Esophagus muscularis mucosa (tissue), 4 donors: Measurements from ENCODE around the gene RAB17. TPM values are rescaled to one million over a fixed set of nuclear protein-coding genes. Genes with fewer than 3 reads are reported as not detected.
A peak's percentile ranks its signal among the peaks of the same experiment; 100 is the strongest.

Experiments
- DNase-seq: peaks from one replicate; pipeline ENCODE4 v3.0.0-alpha.2; 2017; ENCODE audit errors: extremely low spot score
- H3K27ac ChIP-seq, 4 donors: fragments of 200-600 bp; sonication (generic); replicated peaks in 1 of 4; 1 replicate in 3 of 4; 2 replicates in 1 of 4; pipeline ENCODE4 v1.5.1; 2016 to 2019; ENCODE audit warnings: mild to moderate bottlenecking in 1 of 4
- H3K27me3 ChIP-seq, 4 donors: fragments of 200-600 bp; sonication (generic); one replicate each; pipeline versions ENCODE4 v1.5.1 to v1.6.0; 2016 to 2019
- H3K36me3 ChIP-seq, 4 donors: fragments of 200-600 bp; sonication (generic); one replicate each; pipeline ENCODE4 v1.5.1; 2016 to 2019
- H3K4me1 ChIP-seq, 4 donors: fragments of 200-600 bp; sonication (generic); one replicate each; pipeline ENCODE4 v1.5.1; 2016 to 2019
- H3K4me3 ChIP-seq, 4 donors: fragments of 200-600 bp; sonication (generic); 1 replicate in 2 of 4; 2 replicates in 2 of 4; pipeline ENCODE4 v1.5.1; 2016 to 2019; ENCODE audit warnings: mild to moderate bottlenecking in 4 of 4, moderate library complexity in 1 of 4
- H3K9me3 ChIP-seq, 4 donors: fragments of 200-600 bp; sonication (generic); 1 replicate in 3 of 4; 2 replicates in 1 of 4; pipeline ENCODE4 v1.5.1; 2016 to 2019
- EP300 ChIP-seq: sonication (generic); formaldehyde crosslinking; IDR thresholded peaks from one replicate; pipeline ENCODE4 v1.6.1; 2017; ENCODE audit warnings: antibody characterized with exemption
- POLR2A ChIP-seq: fragments of 450-650 bp; IDR thresholded peaks from one replicate; pipeline ENCODE4 v1.6.1; 2017; ENCODE audit warnings: antibody characterized with exemption, moderate library complexity, mild to moderate bottlenecking, low read depth
- POLR2AphosphoS5 ChIP-seq, 2 donors: sonication (generic); formaldehyde crosslinking; IDR thresholded peaks; one replicate each; pipeline ENCODE4 v1.6.1; 2017; ENCODE audit warnings: antibody characterized with exemption in 2 of 2
- WGBS: methylation state at CpG from one replicate; pipeline ENCODE4 v1.1.5; 2018; 5-methylcytosine and 5-hydroxymethylcytosine counted together
- intact Hi-C: fragments of 100-400 bp; cut with DNase I; formaldehyde crosslinking; loops from one replicate; pipeline ENCODE4 v1.15.1; 2023
- total RNA-seq, 4 donors: library from RNA; depleted of rRNA; stranded (reverse); fragments of >200 nt; gene quantifications; one replicate each; pipeline versions ENCODE4 v1.1.0 to v1.2.1, GENCODE V29; 2016
- TF ChIP-seq, protein P1 (sequence below), 3 experiments: fragments of 200-600 bp in 2 of 3; fragments of 450-650 bp in 1 of 3; sonication (generic) in 2 of 3; IDR thresholded peaks; one replicate each; pipeline ENCODE4 v1.5.1; 2017 to 2019; ENCODE audit warnings: antibody characterized with exemption in 3 of 3, mild to moderate bottlenecking in 2 of 3, moderate library complexity in 1 of 3

Gene RAB17
- total RNA-seq, 4 donors from 2014 or later = 0.83 to 3.7 (median 1.4) TPM

DNA sequence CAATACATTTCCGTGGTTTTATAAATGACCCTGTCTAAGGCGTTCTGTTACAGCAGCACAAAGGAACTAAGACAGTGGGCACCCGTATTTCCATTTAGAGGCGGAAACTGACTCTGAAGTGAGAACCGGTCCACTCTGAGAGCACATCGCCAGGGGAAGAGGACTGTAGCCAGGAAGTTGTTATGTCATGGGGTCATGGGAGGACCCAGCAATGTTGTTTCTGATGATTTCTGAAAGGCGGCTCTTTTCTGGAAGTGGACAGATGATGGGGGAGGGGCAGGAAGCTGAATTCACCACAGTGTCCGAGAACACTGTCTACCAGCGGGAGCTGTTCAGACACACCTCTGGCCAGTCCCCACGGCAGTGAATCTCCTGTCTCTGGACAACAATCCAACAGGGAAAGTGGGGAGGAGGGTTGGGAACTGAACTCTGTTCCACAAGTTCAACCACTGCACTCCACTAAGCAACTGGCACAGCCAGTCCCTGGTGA, 34.7 kb upstream of the RAB17 start:
- 56% methylated on average over 10 of the region's 10 CpGs for WGBS
- no peak for DNase-seq
- Histone ChIP-seq H3K27ac (peak overlapping the region; percentile 18 to 92 (median 89)), H3K27me3 (no peaks in the 10 kb centered on the region), H3K4me3 (no peak overlapping the region), H3K36me3 (no peaks in the 10 kb centered on the region), H3K9me3 (no peaks in the 10 kb centered on the region), H3K4me1 (peaks cover 20 to 45% (median 43%) of the 10 kb centered on the region in 4 donors)
- intact Hi-C loops = no loop called here
- TF ChIP-seq POLR2A (no peak), POLR2AphosphoS5 (IDR thresholded peaks at IDR 0.05) (no peak), EP300 (no peak)
- TF ChIP-seq, protein P1, sequence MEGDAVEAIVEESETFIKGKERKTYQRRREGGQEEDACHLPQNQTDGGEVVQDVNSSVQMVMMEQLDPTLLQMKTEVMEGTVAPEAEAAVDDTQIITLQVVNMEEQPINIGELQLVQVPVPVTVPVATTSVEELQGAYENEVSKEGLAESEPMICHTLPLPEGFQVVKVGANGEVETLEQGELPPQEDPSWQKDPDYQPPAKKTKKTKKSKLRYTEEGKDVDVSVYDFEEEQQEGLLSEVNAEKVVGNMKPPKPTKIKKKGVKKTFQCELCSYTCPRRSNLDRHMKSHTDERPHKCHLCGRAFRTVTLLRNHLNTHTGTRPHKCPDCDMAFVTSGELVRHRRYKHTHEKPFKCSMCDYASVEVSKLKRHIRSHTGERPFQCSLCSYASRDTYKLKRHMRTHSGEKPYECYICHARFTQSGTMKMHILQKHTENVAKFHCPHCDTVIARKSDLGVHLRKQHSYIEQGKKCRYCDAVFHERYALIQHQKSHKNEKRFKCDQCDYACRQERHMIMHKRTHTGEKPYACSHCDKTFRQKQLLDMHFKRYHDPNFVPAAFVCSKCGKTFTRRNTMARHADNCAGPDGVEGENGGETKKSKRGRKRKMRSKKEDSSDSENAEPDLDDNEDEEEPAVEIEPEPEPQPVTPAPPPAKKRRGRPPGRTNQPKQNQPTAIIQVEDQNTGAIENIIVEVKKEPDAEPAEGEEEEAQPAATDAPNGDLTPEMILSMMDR (IDR thresholded peaks at IDR 0.05) = no peak

DNA sequence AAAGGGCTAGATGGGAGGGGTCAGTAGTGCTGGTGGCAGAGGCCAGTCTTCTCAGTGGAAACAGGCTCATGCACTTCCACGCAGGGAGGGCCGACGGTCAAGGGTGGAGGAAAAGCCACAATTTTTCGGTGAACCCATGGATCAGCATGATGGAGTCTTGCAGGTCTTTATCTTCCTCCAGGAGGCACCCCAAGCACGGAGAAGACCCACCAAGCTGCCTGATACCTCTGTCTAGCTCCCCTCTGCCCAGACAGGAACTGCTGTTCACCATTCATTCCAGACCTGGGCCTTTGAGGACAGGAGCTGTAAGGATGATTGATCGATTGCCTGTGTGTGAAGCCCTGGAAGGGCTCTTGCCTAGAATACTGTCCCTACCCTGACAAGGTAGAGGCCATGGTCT, 34.0 kb upstream of the RAB17 start:
- no peak for DNase-seq
- intact Hi-C loops = no loop called here
- no peak overlapping the region for H3K4me3 ChIP-seq
- peaks cover 16 to 40% (median 36%) of the 10 kb centered on the region in 4 donors for H3K4me1 ChIP-seq
- no peaks in the 10 kb centered on the region for H3K9me3 ChIP-seq
- 89% methylated on average over 6 of the region's 6 CpGs for WGBS
- peak overlapping the region in 1 of 4 donors; percentile 89 for H3K27ac ChIP-seq
- no peaks in the 10 kb centered on the region for H3K36me3 ChIP-seq
- no peaks in the 10 kb centered on the region for H3K27me3 ChIP-seq
- no peak for TF ChIP-seq POLR2A
- no peak for TF ChIP-seq POLR2AphosphoS5 (IDR thresholded peaks at IDR 0.05)
- no peak for TF ChIP-seq EP300

DNA sequence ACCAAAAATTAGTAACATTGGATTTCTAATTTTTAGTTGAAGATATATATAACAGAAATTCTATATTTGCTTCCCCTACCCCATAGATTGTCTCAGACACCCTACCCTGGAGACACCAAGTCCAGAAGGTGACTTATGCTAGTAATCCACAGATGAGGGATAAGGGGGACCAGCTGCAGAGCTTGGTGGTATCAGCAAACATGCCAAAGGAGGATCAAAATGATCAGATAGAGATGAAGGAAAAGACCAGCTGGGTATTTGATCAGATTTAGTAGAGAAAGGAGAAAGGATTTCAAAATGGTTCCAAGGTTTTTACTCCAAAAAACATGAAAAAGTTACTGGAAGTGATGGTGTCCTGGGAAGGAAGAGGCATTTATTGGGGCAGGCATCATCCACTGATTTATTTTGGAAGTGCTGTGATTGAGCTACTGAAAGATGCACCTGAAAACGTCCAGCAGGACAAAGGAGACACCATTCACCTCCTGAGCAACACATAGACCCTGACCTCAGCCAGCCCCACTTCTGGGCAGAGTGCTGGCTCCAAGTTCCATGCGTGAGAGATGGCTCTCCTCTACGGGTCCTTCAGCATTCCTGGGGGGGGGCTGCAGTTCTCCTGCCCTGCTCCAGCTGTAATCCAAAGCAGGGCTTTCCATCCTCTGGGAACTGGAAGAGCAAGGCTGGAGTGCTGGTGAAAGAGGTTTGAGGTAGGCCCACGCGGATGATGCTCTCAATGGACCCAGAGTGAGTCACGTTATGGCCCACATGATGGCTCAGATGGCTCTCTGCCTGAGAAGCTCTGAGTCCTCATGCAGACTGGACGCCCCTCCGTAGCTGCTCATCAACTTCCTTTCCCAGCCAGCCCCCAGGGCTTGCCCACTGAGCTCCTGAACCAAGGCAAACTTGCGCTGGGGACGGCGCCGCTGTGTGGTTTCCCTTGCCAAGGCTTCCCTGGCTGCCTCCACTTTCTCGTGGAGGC, 33.2 kb upstream of the RAB17 start:
- DNase-seq = no peak

DNA sequence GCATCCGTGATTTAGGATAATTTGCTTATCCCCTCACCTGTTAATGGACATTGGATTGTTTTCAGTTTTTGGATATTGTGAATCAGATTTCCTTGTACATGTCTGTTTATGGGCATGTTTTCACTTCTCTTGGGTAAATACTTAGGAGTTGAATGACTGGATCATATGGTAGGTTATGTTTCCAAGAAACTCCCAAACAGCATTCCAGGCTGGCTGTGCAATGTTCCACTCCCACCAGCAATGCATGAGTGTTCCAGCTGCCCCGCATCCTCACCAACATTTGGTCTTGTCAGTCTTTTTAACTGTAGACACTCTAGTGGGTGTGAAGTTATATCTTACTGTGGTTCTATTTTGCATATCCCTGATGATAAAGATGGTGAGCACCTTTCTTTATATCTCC, 27.9 kb upstream of the RAB17 start:
- no peak for DNase-seq
- H3K9me3 ChIP-seq = no peaks in the 10 kb centered on the region
- no peaks in the 10 kb centered on the region for H3K27me3 ChIP-seq
- 80% methylated on average over 2 of the region's 2 CpGs for WGBS
- peak overlapping the region; percentile 84 to 85 (median 84) for H3K27ac ChIP-seq
- TF ChIP-seq EP300 = no peak
- peak in 1 of 2 donors; percentile 30 for TF ChIP-seq POLR2AphosphoS5 (IDR thresholded peaks at IDR 0.05)
- TF ChIP-seq, protein P1 (IDR thresholded peaks at IDR 0.05) = no peak
- no peak for TF ChIP-seq POLR2A
- H3K4me3 ChIP-seq = no peak overlapping the region
- intact Hi-C loops = loop anchor here (10.0 kb wide), 1 partner anchor 46 kb away; no protein-coding TSS in a partner anchor
- no peaks in the 10 kb centered on the region for H3K36me3 ChIP-seq
- H3K4me1 ChIP-seq = peaks cover 39 to 56% (median 50%) of the 10 kb centered on the region in 4 donors

More for the DNA sequence above, 33.2 kb upstream of the RAB17 start:
- H3K27ac ChIP-seq = no peak overlapping the region
- peaks cover 12 to 32% (median 30%) of the 10 kb centered on the region in 4 donors for H3K4me1 ChIP-seq
- intact Hi-C loops = no loop called here
- no peak overlapping the region for H3K4me3 ChIP-seq
- no peaks in the 10 kb centered on the region for H3K9me3 ChIP-seq
- TF ChIP-seq EP300 = no peak
- TF ChIP-seq, protein P1 (IDR thresholded peaks at IDR 0.05) = no peak
- TF ChIP-seq POLR2A = no peak
- no peaks in the 10 kb centered on the region for H3K27me3 ChIP-seq
- H3K36me3 ChIP-seq = no peaks in the 10 kb centered on the region
- WGBS = 69% methylated on average over 8 of the region's 13 CpGs

DNA sequence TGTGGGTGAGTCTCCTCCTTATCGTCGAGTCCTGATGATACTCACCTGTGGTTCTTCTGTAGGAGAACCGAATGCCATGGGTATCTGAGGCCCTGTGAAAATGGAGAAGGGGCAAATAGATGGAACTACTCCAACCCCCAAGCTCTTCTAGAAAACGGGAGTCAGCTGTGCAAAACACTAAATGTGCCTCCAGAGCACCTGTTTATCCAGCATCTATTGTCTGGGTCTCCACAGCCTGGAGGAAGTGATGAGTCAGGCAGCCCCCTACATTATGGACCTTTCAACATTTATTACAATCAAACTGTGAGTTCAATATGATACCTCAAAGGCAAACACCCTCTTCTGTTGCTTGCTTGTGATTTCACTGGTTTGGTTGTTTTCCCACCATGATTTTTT, 27.1 kb upstream of the RAB17 start:
- no peaks in the 10 kb centered on the region for H3K36me3 ChIP-seq
- H3K4me1 ChIP-seq = peaks cover 39 to 56% (median 50%) of the 10 kb centered on the region in 4 donors
- no peak overlapping the region for H3K4me3 ChIP-seq
- intact Hi-C loops = loop anchor here (10.0 kb wide), 1 partner anchor 47 kb away; no protein-coding TSS in a partner anchor
- no peak for DNase-seq
- WGBS = 66% methylated on average over 4 of the region's 4 CpGs
- no peaks in the 10 kb centered on the region for H3K9me3 ChIP-seq
- TF ChIP-seq, protein P1 (IDR thresholded peaks at IDR 0.05) = no peak
- TF ChIP-seq POLR2AphosphoS5 (IDR thresholded peaks at IDR 0.05) (no peak), POLR2A (no peak), EP300 (no peak)
- no peaks in the 10 kb centered on the region for H3K27me3 ChIP-seq
- peak overlapping the region; percentile 84 to 85 (median 84) for H3K27ac ChIP-seq
